Vagina (tissue), 2 donors: ENCODE results near the gene CEP128.

ENCODE experiments used
- CTCF ChIP-seq, 3 experiments: fragments of 450-650 bp in 2 of 3; fragments of 200-600 bp in 1 of 3; sonication (generic) in 1 of 3; IDR thresholded peaks; one replicate each; pipeline ENCODE4 v1.5.1; 2017 to 2019; ENCODE audit warnings: antibody characterized with exemption in 3 of 3, mild to moderate bottlenecking in 2 of 3, moderate library complexity in 2 of 3
- POLR2A ChIP-seq, 2 donors: fragments of 450-650 bp; IDR thresholded peaks; one replicate each; pipeline ENCODE4 v1.6.1; 2017; ENCODE audit warnings: antibody characterized with exemption in 2 of 2, mild to moderate bottlenecking in 2 of 2, moderate library complexity in 2 of 2

- TF ChIP-seq CTCF (IDR thresholded peaks at IDR 0.05) (no peak), POLR2A (IDR thresholded peaks at IDR 0.05) (no peak)
These were observed 305.5 kb downstream of the CEP128 start for GRCh38 chr14:80636071-80636470.
